OCI-LY7 (cell line): Measurements from ENCODE around the gene SMTNL2. TPM values are rescaled to one million over a fixed set of nuclear protein-coding genes. Genes with fewer than 3 reads are reported as not detected.

Source experiments
- BruUV-seq: library from RNA; stranded (reverse); fragments of 400-500 nt; replicated peaks from 2 replicates; lab custom pipeline; 2021; lab: Mats Ljungman, UMichigan
- CTCF ChIA-PET: fragments of 300-600 bp; sonication (Branson Sonifier 250); formaldehyde crosslinking; loops from one replicate; lab custom pipeline; 2022; ENCODE audit warnings: antibody characterized with exemption; ENCODE audit not compliant: unreplicated experiment; lab: Charles Lee
- POLR2A ChIA-PET: fragments of 300-600 bp; sonication (Branson Sonifier 250); formaldehyde crosslinking; loops from one replicate; lab custom pipeline; 2022; ENCODE audit warnings: antibody characterized with exemption; lab: Charles Lee
- DNase-seq: peaks from one replicate; pipeline ENCODE4 v3.0.0-alpha.2; 2015; ENCODE audit warnings: low spot score
- H2AFZ ChIP-seq: fragments of 200-600 bp; sonication (generic), shearing (Covaris generic); 2 replicates; pipeline ENCODE4 v1.6.1; 2014; ENCODE audit warnings: mild to moderate bottlenecking, antibody characterized with exemption, low read length, moderate library complexity
- H3K27ac ChIP-seq: fragments of 200-600 bp; sonication (generic); 2 replicates; pipeline ENCODE4 v1.5.1; 2014; ENCODE audit warnings: mixed run types, low read depth, mild to moderate bottlenecking, moderate library complexity, low read length, inconsistent platforms; ENCODE audit not compliant: poor library complexity, severe bottlenecking
- H3K36me3 ChIP-seq: fragments of 200-600 bp; sonication (generic); 2 replicates; pipeline ENCODE4 v1.6.1; 2014; ENCODE audit warnings: mild to moderate bottlenecking, antibody characterized with exemption, low read length, moderate library complexity, mixed read lengths; ENCODE audit not compliant: insufficient read depth
- H3K4me1 ChIP-seq: fragments of 200-600 bp; sonication (generic); 2 replicates; pipeline ENCODE4 v1.5.1; 2014; ENCODE audit warnings: mild to moderate bottlenecking, low read length; ENCODE audit not compliant: insufficient read depth, poor library complexity, severe bottlenecking
- H3K4me2 ChIP-seq: fragments of 200-600 bp; sonication (generic); 2 replicates; pipeline ENCODE4 v1.6.1; 2014; ENCODE audit warnings: mild to moderate bottlenecking, low read length
- H3K4me3 ChIP-seq: fragments of 200-600 bp; sonication (generic); 2 replicates; pipeline ENCODE4 v1.5.1; 2014; ENCODE audit warnings: mild to moderate bottlenecking, low read depth, low read length; ENCODE audit not compliant: poor library complexity, severe bottlenecking
- H3K79me2 ChIP-seq: fragments of 200-600 bp; sonication (generic); 2 replicates; pipeline ENCODE4 v1.6.1; 2016; ENCODE audit warnings: low read depth, mild to moderate bottlenecking, low read length, moderate library complexity, mixed read lengths; ENCODE audit not compliant: insufficient read depth
- H3K9me2 ChIP-seq: fragments of 200-600 bp; sonication (generic); 2 replicates; pipeline ENCODE4 v1.6.1; 2016; ENCODE audit warnings: mild to moderate bottlenecking, low read length, mixed read lengths; ENCODE audit not compliant: insufficient read depth
- H3K9me3 ChIP-seq: fragments of 200-600 bp; sonication (generic); 2 replicates; pipeline ENCODE4 v1.6.1; 2014; ENCODE audit warnings: mild to moderate bottlenecking, mixed run types, low read length, mixed read lengths
- H4K20me1 ChIP-seq: fragments of 200-600 bp; sonication (generic); 2 replicates; pipeline ENCODE4 v1.6.1; 2014; ENCODE audit warnings: mild to moderate bottlenecking, antibody characterized with exemption, low read length, moderate library complexity, mixed read lengths; ENCODE audit not compliant: insufficient read depth
- EZH2phosphoT487 ChIP-seq: fragments of 200-600 bp; sonication (generic); IDR thresholded peaks from 2 replicates; pipeline ENCODE4 v1.6.1; 2018; ENCODE audit warnings: low read depth, borderline replicate concordance, mild to moderate bottlenecking, mixed run types, antibody characterized with exemption, low read length, moderate library complexity, mixed read lengths
- intact Hi-C: fragments of 100-400 bp; cut with micrococcal nuclease; formaldehyde crosslinking; loops from one replicate; pipeline ENCODE4 v1.10.0; 2022; ENCODE audit not compliant: unreplicated experiment
- total RNA-seq, 2 experiments: library from RNA; depleted of rRNA in 1 of 2; stranded (reverse); fragments of >200 nt in 1 of 2; shearing (Covaris generic) in 1 of 2; gene quantifications; 2 replicates each; pipeline ENCODE4 v1.2.3, GENCODE V29; 2014 to 2022
- TF ChIP-seq, protein P1 (sequence below): fragments of 200-600 bp; sonication (generic); conservative IDR thresholded peaks from 2 replicates; pipeline ENCODE4 v1.5.1; 2014; ENCODE audit warnings: mild to moderate bottlenecking, antibody characterized with exemption, low read length, moderate library complexity, mixed read lengths

SMTNL2 gene
- total RNA-seq, 2 experiments from 2014 or later: not detected

GRCh38 chr17:4605826-4606225 is 21.5 kb downstream of the SMTNL2 start:
- TF ChIP-seq, protein P1, sequence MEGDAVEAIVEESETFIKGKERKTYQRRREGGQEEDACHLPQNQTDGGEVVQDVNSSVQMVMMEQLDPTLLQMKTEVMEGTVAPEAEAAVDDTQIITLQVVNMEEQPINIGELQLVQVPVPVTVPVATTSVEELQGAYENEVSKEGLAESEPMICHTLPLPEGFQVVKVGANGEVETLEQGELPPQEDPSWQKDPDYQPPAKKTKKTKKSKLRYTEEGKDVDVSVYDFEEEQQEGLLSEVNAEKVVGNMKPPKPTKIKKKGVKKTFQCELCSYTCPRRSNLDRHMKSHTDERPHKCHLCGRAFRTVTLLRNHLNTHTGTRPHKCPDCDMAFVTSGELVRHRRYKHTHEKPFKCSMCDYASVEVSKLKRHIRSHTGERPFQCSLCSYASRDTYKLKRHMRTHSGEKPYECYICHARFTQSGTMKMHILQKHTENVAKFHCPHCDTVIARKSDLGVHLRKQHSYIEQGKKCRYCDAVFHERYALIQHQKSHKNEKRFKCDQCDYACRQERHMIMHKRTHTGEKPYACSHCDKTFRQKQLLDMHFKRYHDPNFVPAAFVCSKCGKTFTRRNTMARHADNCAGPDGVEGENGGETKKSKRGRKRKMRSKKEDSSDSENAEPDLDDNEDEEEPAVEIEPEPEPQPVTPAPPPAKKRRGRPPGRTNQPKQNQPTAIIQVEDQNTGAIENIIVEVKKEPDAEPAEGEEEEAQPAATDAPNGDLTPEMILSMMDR: no peak
- no peak for TF ChIP-seq EZH2phosphoT487
- no peak overlapping the region for H3K27ac ChIP-seq
- no peaks in the 10 kb centered on the region for H3K36me3 ChIP-seq
- intact Hi-C loops: no loop called here
- no peak for DNase-seq
- ChIA-PET CTCF (no interaction called here), POLR2A (interaction anchor here (0.7 kb wide), 1 partner anchor 24 kb away, joined by 5 read pairs; no protein-coding TSS in a partner anchor)
- no peak overlapping the region for H3K4me2 ChIP-seq
- H3K79me2 ChIP-seq: no peaks in the 10 kb centered on the region
- H3K4me3 ChIP-seq: no peak overlapping the region
- no peaks in the 10 kb centered on the region for H3K4me1 ChIP-seq
- no peaks in the 10 kb centered on the region for H4K20me1 ChIP-seq
- no TSS peak for BruUV-seq
- H3K9me2 ChIP-seq: no peaks in the 10 kb centered on the region
- no peak overlapping the region for H2AFZ ChIP-seq
- H3K9me3 ChIP-seq: no peaks in the 10 kb centered on the region

DNA sequence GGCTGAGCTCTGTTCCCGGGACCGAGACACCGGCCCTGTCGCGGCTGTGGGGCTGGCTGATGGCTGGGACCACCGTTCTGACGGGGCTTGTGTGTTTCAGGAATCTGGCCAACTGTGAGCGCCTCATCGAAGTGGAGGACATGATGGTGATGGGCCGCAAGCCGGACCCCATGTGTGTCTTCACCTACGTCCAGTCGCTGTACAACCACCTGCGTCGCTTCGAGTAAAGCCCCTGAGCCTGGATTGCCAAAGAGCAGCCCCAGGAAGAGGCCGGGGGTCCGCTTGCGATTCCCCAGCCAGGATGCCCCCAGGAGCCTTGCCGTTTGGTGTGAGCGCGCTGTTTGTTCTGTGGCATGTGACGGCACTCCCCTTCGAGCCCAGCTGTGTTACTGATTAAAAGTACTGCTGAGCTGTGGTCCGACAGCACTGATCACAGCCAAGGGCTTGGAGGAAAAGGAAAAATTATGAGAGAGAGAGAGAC is 23.0 kb downstream of the SMTNL2 start:
- no TSS peak for BruUV-seq
- H3K4me1 ChIP-seq: no peaks in the 10 kb centered on the region
- no peaks in the 10 kb centered on the region for H3K79me2 ChIP-seq
- TF ChIP-seq, protein P1: no peak
- no peak for TF ChIP-seq EZH2phosphoT487
- intact Hi-C loops: no loop called here
- H3K9me3 ChIP-seq: no peaks in the 10 kb centered on the region
- H2AFZ ChIP-seq: no peak overlapping the region
- no peak overlapping the region for H3K4me2 ChIP-seq
- POLR2A ChIA-PET: no interaction called here
- no peak overlapping the region for H3K4me3 ChIP-seq
- H4K20me1 ChIP-seq: no peaks in the 10 kb centered on the region
- CTCF ChIA-PET: no interaction called here
- H3K36me3 ChIP-seq: no peaks in the 10 kb centered on the region
- no peak overlapping the region for H3K27ac ChIP-seq
- H3K9me2 ChIP-seq: no peaks in the 10 kb centered on the region
- DNase-seq: no peak

DNA sequence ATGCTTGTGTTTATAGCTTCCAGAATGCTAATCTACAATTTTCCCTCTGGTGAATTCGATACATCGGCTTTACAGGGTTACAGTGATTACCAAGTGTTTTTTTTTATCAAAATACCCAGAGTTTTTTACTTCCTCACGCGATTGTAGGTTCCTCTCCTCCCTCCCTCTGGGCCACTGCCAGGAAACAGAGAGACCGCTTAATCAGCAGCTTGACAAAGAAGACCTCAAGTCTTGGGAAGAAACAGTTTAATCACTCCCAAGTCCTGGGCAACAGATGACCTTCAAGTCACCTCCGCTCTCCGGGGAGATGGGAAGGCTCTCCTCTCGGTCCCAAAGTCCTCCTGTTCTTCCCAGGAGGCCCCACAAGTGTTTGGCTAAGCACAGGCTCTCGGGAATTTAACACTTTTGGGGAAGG is 23.5 kb downstream of the SMTNL2 start:
- no TSS peak for BruUV-seq
- Histone ChIP-seq H3K9me2 (no peaks in the 10 kb centered on the region), H3K4me3 (no peak overlapping the region), H4K20me1 (no peaks in the 10 kb centered on the region), H3K4me2 (no peak overlapping the region), H3K27ac (no peak overlapping the region), H3K9me3 (no peaks in the 10 kb centered on the region), H3K79me2 (no peaks in the 10 kb centered on the region), H2AFZ (no peak overlapping the region), H3K36me3 (no peaks in the 10 kb centered on the region), H3K4me1 (no peaks in the 10 kb centered on the region)
- DNase-seq: no peak
- intact Hi-C loops: no loop called here
- ChIA-PET POLR2A (no interaction called here), CTCF (no interaction called here)
- TF ChIP-seq EZH2phosphoT487: no peak
- TF ChIP-seq, protein P1: no peak
